Calu3 (cell line): ENCODE results near the gene HS3ST6. TPM values are rescaled to one million over a fixed set of nuclear protein-coding genes. Genes with fewer than 3 reads are reported as not detected.

ENCODE experiments used
- BruUV-seq: library from RNA; stranded (reverse); fragments of 400-500 nt; replicated peaks from 2 replicates; lab custom pipeline; 2021; lab: Mats Ljungman, UMichigan
- CTCF ChIA-PET: fragments of 300-600 bp; sonication (Branson Sonifier 250); formaldehyde crosslinking; loops from one replicate; lab custom pipeline; 2022; ENCODE audit warnings: antibody characterized with exemption; lab: Charles Lee
- DNase-seq: peaks from one replicate; pipeline ENCODE4 v3.0.0; 2022
- H3K27ac Mint-ChIP-seq: one replicate; pipeline ENCODE4 v1.8.0; 2022; ENCODE audit warnings: mixed read lengths; ENCODE audit not compliant: unreplicated experiment
- H3K27me3 Mint-ChIP-seq: one replicate; pipeline ENCODE4 v1.8.0; 2022; ENCODE audit warnings: mixed read lengths; ENCODE audit not compliant: unreplicated experiment
- H3K36me3 Mint-ChIP-seq: one replicate; pipeline ENCODE4 v1.8.0; 2022; ENCODE audit warnings: mild to moderate bottlenecking, moderate library complexity, mixed read lengths; ENCODE audit not compliant: insufficient read depth, unreplicated experiment
- H3K4me1 Mint-ChIP-seq: one replicate; pipeline ENCODE4 v1.8.0; 2022; ENCODE audit warnings: mild to moderate bottlenecking, low read depth, mixed read lengths; ENCODE audit not compliant: unreplicated experiment
- H3K4me3 Mint-ChIP-seq: one replicate; pipeline ENCODE4 v1.8.0; 2022; ENCODE audit warnings: mild to moderate bottlenecking, low read depth, moderate library complexity, mixed read lengths; ENCODE audit not compliant: unreplicated experiment
- H3K9me3 Mint-ChIP-seq: one replicate; pipeline ENCODE4 v1.8.0; 2022; ENCODE audit warnings: low read depth, mixed read lengths; ENCODE audit not compliant: unreplicated experiment
- intact Hi-C: fragments of 100-400 bp; cut with micrococcal nuclease; formaldehyde crosslinking; loops from one replicate; pipeline ENCODE4 v1.10.0; 2022; ENCODE audit not compliant: unreplicated experiment
- total RNA-seq: library from RNA; stranded (reverse); gene quantifications from 2 replicates; pipeline ENCODE4 v1.2.3, GENCODE V29; 2022
- TF ChIP-seq, protein P1 (sequence below): fragments of 200-600 bp; IDR thresholded peaks from one replicate; pipeline ENCODE4 v1.8.0; 2022; ENCODE audit warnings: antibody characterized with exemption; ENCODE audit not compliant: unreplicated experiment

The HS3ST6 gene
- total RNA-seq, 1 experiment from 2014 or later, result not detected

DNA sequence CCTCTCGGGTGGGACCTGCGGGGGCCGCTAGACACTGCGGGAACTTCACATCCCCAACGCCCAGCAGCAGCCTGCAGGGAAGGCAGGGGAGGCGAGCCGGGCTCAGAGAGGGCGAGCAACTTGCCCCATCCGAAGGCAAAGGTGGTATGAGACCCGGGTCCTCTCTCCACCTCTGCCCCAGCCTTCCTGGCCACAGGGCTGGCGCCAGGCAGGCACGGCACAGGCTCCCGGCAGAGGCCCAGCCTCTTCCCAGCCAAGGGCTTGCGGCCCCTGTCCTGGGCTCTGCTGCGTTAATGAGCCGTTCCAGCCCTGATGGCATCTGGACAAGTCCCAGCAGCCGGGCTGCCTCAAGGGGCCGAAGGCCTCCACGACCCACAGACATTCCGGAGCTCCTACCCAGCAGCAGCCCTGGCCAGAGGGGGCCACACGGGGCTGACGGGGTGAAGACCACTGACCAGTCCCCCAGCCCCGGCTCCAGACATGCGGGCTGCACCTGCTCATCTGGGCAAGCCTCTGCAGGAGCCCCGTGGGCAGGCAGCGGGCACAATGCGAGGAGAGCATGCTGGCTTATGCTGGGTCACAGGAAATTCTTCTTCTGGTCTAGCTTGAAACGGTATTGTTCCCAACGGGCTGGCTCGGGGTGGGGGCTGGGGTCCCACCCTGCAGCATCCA, 1.2 kb upstream of the HS3ST6 start:
- Mint-ChIP-seq H3K27ac (no peak overlapping the region), H3K36me3 (peaks cover 10% of the 10 kb centered on the region), H3K4me1 (peaks cover 23% of the 10 kb centered on the region), H3K9me3 (no peaks in the 10 kb centered on the region), H3K4me3 (no peak overlapping the region), H3K27me3 (peaks cover 99% of the 10 kb centered on the region)
- intact Hi-C loops, result no loop called here
- TF ChIP-seq, protein P1, sequence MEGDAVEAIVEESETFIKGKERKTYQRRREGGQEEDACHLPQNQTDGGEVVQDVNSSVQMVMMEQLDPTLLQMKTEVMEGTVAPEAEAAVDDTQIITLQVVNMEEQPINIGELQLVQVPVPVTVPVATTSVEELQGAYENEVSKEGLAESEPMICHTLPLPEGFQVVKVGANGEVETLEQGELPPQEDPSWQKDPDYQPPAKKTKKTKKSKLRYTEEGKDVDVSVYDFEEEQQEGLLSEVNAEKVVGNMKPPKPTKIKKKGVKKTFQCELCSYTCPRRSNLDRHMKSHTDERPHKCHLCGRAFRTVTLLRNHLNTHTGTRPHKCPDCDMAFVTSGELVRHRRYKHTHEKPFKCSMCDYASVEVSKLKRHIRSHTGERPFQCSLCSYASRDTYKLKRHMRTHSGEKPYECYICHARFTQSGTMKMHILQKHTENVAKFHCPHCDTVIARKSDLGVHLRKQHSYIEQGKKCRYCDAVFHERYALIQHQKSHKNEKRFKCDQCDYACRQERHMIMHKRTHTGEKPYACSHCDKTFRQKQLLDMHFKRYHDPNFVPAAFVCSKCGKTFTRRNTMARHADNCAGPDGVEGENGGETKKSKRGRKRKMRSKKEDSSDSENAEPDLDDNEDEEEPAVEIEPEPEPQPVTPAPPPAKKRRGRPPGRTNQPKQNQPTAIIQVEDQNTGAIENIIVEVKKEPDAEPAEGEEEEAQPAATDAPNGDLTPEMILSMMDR, result no peak
- no peak for DNase-seq
- BruUV-seq, result no TSS peak
- CTCF ChIA-PET, result interaction anchor here (0.6 kb wide), 1 partner anchor 46 kb away, joined by 4 read pairs; no protein-coding TSS in a partner anchor

GRCh38 chr16:1917665-1918350, 407 bp downstream of the HS3ST6 start:
- H3K27ac Mint-ChIP-seq, result no peak overlapping the region
- intact Hi-C loops, result no loop called here
- H3K27me3 Mint-ChIP-seq, result peaks cover 84% of the 10 kb centered on the region
- TF ChIP-seq, protein P1, result no peak
- no peaks in the 10 kb centered on the region for H3K9me3 Mint-ChIP-seq
- H3K36me3 Mint-ChIP-seq, result peaks cover 6% of the 10 kb centered on the region
- peaks cover 25% of the 10 kb centered on the region for H3K4me1 Mint-ChIP-seq
- DNase-seq, result no peak
- CTCF ChIA-PET, result interaction anchor here (0.6 kb wide), 1 partner anchor 1105 kb away, joined by 3 read pairs; no protein-coding TSS in a partner anchor
- BruUV-seq, result no TSS peak
- peak overlapping the region; percentile 21 for H3K4me3 Mint-ChIP-seq

DNA sequence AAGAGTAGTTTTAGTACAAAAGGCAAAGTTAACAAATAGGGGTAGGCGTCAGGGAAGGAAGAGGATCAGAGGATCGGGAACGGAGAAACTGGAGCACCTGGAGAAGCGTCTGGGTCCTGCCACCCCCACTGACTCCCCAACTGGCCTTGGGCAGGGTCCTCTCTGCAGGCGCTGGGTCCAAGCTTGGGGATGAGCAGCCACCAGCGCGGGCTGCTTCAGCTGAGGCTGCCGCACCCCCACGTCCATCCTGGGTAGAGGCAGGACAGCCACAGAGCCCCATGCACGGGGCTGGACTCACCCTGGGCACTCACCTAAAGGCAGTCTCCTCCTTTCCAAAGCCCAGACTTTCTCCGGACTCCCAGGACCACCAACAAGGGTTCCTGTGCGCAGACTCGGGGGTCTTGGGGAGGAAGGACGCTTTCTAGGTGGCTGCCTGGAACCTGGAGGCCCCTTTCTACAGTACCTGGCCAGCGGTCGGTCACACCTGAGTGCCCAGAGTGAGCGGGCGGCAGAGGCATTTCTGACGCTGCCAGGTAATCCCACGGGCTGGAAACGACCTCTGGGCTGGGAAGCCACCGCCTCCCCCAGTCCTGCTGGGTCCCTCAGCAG, 1.1 kb downstream of the HS3ST6 start:
- intact Hi-C loops, result no loop called here
- DNase-seq, result no peak
- H3K36me3 Mint-ChIP-seq, result peaks cover 6% of the 10 kb centered on the region
- CTCF ChIA-PET, result no interaction called here
- H3K4me3 Mint-ChIP-seq, result peak overlapping the region; percentile 21
- TF ChIP-seq, protein P1, result no peak
- BruUV-seq, result no TSS peak
- peaks cover 77% of the 10 kb centered on the region for H3K27me3 Mint-ChIP-seq
- H3K27ac Mint-ChIP-seq, result no peak overlapping the region
- no peaks in the 10 kb centered on the region for H3K9me3 Mint-ChIP-seq
- peaks cover 29% of the 10 kb centered on the region for H3K4me1 Mint-ChIP-seq

DNA sequence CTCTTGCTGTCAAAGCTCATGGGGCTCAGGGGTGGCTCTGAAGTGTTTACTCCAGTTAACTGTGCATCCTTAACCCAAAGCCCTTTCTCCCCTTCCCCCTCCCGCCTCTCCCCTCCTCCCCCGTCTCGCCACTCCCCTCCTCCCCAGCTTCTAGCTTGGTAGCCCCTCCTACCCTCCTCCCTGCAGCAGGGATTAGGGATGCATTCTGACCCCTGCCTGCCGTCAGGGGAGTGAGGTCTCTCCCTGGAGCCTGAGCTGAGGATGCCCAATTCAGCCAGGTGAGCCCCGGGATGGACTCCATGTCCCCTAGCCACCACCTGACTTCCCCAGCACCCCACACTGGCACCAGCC, 1.6 kb downstream of the HS3ST6 start:
- H3K9me3 Mint-ChIP-seq, result no peaks in the 10 kb centered on the region
- H3K4me3 Mint-ChIP-seq, result no peak overlapping the region
- no TSS peak for BruUV-seq
- TF ChIP-seq, protein P1, result no peak
- peaks cover 29% of the 10 kb centered on the region for H3K4me1 Mint-ChIP-seq
- H3K27ac Mint-ChIP-seq, result no peak overlapping the region
- peaks cover 6% of the 10 kb centered on the region for H3K36me3 Mint-ChIP-seq
- intact Hi-C loops, result no loop called here
- CTCF ChIA-PET, result no interaction called here
- peaks cover 72% of the 10 kb centered on the region for H3K27me3 Mint-ChIP-seq
- DNase-seq, result no peak
